ENCODE measurements around the gene MAN2C1. TPM values are rescaled to one million over a fixed set of nuclear protein-coding genes. Genes with fewer than 3 reads are reported as not detected.
"Not testable (repeated sequence)": the region's sequence is repeated elsewhere in the genome, so short reads cannot be mapped to it uniquely, and the experiment has no call there.

The MAN2C1 gene
- 96.1 TPM for total RNA-seq

- peak; percentile 98 for DNase-seq (ENCODE audit: low spot score)
- ATAC-seq: peak; percentile 92
Observed at GRCh38 chr15:75367913-75368688, at the start of gene MAN2C1. MAN2C1 (minus strand) TSS chr15:75368607; CDS start chr15:75368583, 24 bp downstream.

DNA sequence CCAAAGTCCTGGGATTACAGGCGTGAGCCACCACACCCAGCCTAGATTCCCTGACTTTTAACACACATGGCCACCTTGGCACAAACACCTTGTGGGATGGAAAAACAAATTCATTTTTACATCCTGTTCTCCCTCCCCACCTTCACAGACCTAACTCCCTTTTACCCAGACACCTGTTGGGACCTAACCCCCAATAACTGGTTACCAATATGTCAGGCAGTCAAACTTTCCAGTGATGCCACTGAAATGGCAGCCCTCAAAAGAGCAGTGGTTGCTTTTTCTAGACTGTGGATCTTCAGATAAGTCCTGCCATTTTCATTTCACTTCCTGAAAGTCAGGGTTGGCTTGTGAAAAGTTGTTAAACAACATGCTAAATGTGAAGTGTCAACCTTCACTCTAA, 48.2 kb upstream of the MAN2C1 start:
- DNase-seq (ENCODE audit: low spot score) (no peak), ATAC-seq (no peak)

DNA sequence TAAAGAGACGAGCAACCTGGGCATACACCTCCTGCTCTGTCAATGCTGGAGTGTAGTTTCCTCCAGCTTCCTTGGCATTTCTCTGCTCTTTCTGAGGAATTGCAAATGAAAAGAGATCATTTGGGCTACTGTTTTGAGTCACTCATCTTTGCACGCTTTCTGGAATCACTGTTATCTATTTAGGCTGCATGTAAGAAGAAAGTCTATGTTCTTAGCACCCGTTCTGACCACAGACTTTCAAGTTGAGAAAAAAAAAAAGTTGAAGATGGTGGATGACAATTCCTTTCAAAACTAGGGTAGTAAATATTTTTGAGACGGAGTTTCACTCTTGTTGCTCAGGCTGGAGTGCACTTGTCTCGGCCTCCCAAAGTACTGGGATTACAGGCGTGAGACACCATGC, 41.8 kb upstream of the MAN2C1 start:
- no peak for DNase-seq (ENCODE audit: low spot score)
- no peak for ATAC-seq

DNA sequence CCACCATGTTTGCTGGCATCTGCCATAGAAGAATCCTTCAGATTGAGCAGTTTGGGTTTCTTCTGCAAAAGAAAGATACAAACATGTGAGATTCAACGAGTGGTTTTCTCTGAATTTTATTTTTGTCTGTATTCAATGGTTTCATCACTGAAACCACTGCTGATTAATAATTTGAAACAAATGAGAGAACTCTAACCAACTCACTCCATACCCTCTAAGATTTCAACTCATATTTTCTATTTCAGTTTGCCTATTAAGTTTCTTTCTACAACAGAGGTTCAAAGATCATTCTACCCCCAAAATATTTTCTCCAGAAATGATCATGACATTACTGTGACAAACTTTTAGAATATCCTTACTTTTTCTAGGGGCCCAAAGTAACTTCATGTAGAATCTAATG, 38.7 kb upstream of the MAN2C1 start:
- DNase-seq (ENCODE audit: low spot score) (no peak), ATAC-seq (no peak)

DNA sequence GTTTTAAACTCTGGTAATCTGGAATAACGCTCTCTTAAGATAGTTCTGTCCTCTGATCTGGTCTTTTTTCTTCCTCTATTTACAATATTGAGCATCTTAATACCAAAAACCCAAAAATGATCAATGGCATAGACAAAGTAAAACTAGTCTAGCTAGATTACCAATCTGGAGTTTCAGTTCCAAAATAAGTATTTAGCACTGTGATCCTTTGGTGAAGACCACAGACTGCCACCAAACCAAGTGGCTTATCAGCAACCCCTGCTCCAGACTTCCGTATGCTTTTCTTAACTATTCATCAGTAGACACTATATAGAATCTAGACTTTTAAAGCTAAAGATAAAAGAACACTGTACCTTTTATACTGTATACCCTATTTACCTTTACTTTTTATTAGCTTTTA, 35.5 kb upstream of the MAN2C1 start:
- ATAC-seq (no peak), DNase-seq (ENCODE audit: low spot score) (no peak)

DNA sequence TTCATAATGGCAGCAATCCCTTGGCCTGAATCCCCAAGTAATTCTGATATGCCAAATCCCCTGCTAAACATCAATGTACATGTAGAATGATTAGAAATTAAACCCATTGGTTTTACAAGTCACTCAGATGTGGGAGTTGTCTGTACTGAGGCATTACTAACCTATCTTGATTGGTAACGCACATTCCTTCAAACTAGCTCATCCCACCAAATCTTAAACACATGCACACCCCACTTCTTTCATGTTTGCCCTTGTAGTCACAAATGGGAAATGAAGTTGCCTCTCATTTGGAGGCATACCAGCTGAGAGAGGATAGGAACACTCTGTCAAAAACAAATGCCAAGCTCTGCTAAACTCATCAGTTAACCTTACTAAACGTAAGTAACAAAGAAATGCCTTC, 29.1 kb upstream of the MAN2C1 start:
- ATAC-seq: no peak

DNA sequence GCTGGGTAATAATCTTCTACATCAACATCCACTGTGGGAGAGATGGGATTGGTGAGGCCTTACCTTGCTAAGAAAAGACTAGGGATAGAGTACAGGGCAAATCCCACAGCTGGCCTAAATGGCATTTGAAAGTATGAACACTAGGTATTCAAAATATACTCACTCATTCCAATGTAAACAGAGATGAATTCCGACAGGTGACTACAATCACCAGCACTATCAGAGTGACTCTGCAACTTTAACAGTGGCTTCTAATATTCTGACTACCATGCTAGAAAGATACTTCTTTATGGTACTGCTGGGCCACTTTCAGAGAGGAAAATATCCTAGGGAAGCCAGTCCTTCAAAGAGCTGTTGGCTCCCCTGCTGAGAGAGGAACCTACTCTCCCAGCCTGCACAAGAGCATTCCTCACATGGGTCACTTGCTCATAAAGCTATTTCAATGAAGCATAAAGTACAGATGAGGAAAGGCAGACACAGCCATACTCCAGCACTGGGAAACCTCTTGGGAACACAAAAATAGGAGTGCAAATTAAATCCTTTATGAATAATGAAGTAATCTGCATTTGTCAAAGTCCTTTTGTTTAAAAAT, 21.5 kb upstream of the MAN2C1 start:
- ATAC-seq (no peak), DNase-seq (ENCODE audit: low spot score) (no peak)

More for the DNA sequence above, 29.1 kb upstream of the MAN2C1 start:
- no peak for DNase-seq (ENCODE audit: low spot score)

DNA sequence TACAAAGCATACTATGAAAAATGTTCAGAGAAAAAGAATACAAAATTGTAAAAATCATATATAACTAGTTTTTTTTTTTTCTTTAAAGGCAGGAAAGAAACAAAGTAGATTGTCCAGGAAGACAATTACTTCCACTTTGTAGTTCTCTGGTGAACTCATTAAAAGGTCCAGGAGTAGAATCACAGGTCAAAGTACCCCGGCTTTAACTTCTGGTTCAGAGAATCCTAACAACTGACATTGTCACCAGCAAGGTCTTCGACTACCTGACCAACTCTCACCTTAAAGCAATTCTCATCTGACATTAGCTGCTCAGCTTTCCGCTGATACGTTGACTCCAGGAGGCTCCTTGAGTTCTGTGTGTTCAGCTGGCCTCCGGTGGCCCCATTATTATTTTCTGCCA, 15.6 kb upstream of the MAN2C1 start:
- not testable (repeated sequence) for DNase-seq (ENCODE audit: low spot score)
- peak; percentile 20 for ATAC-seq

GRCh38 chr15:75380773-75381172, 12.4 kb upstream of the MAN2C1 start:
- ATAC-seq (no peak), DNase-seq (ENCODE audit: low spot score) (no peak)

GRCh38 chr15:75371901-75372688, 3.7 kb upstream of the MAN2C1 start:
- ATAC-seq (no peak), DNase-seq (ENCODE audit: low spot score) (no peak)

- no peak for ATAC-seq
- no peak for DNase-seq (ENCODE audit: low spot score)
Observed at GRCh38 chr15:75371486-75371885, 3.1 kb upstream of the MAN2C1 start.

DNA sequence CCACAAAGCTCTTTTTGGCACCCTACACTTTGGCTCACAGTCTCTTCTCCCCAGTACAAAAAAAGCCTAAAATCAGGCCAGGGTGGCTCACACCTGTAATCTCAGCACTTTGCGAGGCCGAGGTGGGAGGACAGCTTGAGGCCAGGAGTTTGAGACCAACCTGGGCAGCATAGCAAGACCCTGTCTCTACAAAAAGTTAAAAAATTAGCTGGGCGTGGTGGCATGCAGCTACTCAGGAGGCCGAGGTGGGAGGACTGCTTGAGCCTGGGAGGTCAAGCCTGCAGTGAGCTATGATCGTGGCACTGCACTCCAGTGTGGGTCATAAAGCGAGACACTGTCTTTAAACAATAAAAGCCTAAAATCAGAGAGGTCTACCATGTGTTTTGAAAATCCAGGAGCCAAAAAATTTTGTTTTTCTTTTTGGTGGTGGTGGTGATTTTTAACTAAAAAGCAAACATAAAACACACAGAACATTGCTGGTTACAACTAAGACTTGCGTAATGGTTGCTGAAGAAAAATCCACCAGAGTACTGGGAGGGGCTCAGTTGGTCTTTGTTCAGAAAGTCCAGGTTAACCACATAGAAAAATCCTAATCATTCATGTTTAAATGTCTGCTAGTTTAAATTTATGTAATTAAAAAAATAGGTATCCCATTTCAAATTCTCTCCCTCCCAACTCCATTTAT, 1.6 kb upstream of the MAN2C1 start:
- ATAC-seq: no peak
- no peak for DNase-seq (ENCODE audit: low spot score)

- ATAC-seq (peak; percentile 21), DNase-seq (ENCODE audit: low spot score) (no peak)
Observed at GRCh38 chr15:75368689-75369239, 357 bp upstream of the MAN2C1 start.

DNA sequence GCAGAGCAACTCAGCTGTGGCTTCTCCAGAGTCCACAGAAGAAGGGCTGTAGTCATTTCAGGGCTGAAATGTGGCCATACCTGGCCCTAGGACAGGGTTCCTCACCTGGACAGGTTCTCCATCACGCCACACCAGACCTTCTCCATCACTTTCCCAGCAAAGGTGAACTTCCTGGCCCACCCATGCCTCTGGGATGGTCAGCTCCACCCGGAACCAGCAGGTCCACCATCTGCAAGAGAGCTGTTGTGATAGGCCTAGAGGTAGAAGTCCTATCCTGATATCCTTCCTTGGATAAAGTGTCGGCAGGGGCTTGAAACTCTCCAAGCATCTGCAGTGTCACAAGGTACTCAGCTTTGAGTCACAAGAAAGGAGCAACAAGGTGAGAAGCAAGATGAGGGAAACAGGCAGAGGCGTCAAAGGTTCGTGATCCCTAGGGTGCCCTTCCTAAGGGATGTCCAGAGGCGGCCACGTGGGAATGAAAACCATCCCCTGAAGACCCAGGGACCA, 948 bp downstream of the MAN2C1 start:
- DNase-seq (ENCODE audit: low spot score) (no peak), ATAC-seq (no peak)

- no peak for ATAC-seq
- no peak for DNase-seq (ENCODE audit: low spot score)
Observed at GRCh38 chr15:75367006-75367405, 1.4 kb downstream of the MAN2C1 start.

DNA sequence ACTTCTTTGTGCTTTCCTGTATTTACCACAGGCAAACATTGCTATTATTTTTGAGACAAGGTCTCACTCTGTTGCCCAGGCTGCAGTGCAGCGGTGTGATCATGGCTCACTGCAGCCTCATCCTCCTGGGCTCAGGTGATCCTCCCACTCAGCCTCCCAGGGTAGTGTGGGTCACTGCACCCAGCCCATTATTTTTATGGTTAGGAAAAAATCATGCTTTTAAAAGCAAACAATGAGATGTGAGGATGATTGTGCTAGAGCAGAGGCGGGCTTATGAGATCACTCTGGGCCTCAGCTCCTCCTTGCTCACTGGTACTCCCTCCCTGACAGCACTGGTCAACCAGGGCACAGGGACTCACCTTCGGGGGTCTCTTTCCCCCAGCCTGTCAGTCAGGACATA, 2.2 kb downstream of the MAN2C1 start:
- ATAC-seq (no peak), DNase-seq (ENCODE audit: low spot score) (no peak)

- ATAC-seq: no peak
- no peak for DNase-seq (ENCODE audit: low spot score)
Observed at GRCh38 chr15:75364881-75365280, 3.5 kb downstream of the MAN2C1 start.

- ATAC-seq: no peak
Observed at GRCh38 chr15:75363786-75364185, 4.6 kb downstream of the MAN2C1 start.

GRCh38 chr15:75362642-75363249, 5.7 kb downstream of the MAN2C1 start:
- ATAC-seq (no peak), DNase-seq (ENCODE audit: low spot score) (no peak)

More at GRCh38 chr15:75363786-75364185, 4.6 kb downstream of the MAN2C1 start:
- no peak for DNase-seq (ENCODE audit: low spot score)

DNA sequence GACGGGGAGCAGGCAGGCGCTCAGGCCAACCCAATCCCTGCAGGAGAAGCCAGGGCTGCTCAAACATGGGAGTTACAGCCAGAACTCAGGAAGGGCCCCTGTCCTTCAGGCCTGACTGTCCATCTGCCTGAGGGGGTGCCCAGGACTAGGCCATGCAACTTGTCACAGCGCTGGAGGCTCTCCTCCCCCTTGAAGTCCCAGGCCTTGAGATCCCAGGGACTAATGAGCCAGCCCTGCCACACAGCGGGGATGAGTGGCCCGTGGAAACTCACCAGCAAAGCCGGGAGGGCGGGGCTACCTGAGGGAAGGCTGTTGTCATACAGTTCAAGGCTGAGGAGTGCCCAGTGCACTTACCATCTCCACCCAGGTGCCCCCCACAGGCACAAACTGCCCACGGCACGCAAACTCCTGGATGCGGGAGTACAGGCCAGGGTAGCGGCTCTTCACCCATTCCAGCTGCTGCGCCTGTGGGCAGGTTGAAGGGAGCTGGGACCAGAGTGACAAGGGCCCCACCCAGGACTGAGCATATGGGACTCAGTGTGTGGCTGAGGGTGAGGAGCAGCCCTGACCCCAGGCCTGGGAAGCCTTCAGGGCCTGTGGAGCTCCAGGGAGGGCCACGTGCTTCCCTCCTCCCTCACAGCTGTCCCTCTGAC, 6.3 kb downstream of the MAN2C1 start:
- DNase-seq (ENCODE audit: low spot score) (no peak), ATAC-seq (no peak)
